ENCODE results near the gene ADARB2. TPM values are rescaled to one million over a fixed set of nuclear protein-coding genes. Genes with fewer than 3 reads are reported as not detected.

ADARB2 gene
- polyA plus RNA-seq, 1 of the 3 experiments (the other 2 are of a cell fraction) = not detected

DNA sequence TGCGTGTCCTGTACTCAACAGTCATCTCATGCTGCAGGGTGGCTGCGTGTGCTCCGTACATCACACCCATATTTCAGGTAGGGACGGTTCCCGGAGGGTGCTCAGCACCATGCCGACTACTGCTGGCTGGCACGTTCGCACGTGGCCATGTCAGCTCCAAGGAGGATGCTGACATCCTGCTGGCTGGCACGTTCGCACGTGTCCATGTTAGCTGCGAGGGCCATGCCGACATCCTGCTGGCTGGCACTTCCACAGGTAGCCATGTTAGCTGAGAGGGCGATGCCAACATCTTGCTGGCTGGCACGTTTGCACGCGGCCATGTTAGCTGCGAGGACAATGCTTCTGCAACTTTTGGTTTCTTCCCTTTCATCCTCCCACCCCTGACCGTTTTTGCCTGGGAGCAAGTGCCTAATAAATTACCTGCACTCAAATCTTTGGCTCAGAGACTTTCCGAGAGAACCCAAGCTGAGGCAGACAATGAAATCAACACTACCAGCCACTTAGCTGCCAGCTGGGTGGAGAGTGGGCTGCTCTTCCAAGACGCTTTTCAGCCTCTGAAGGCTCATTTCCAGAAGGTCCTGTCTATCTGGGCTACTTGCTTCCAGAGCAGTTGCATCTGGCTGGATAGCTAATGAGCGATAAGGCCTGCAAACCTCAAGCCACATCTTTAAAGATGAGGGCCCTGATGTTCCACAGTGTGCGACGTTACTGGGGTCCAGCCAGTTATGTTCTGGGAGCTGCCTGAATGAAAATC is 576.6 kb downstream of the ADARB2 start:
- ChIA-PET POLR2A (no interaction called here), CTCF (no interaction called here)
- Histone ChIP-seq H3K9me2 (no peaks in the 10 kb centered on the region), H3K4me2 (no peak overlapping the region), H3K79me2 (ENCODE audit: insufficient read depth) (no peaks in the 10 kb centered on the region), H2AFZ (ENCODE audit: low read depth) (no peak overlapping the region), H3K36me3 (replicated peaks in 1 of 2; ENCODE audit: control insufficient read depth in 1 of 2, insufficient read depth in 2 of 2, low read length in 1 of 2) (no peaks in the 10 kb centered on the region), H3K9ac (no peak overlapping the region), H3K27me3 (ENCODE audit: insufficient read depth) (no peaks in the 10 kb centered on the region), H3K4me3 (ENCODE audit: low read depth in 2 of 2, low read length in 1 of 2) (no peak overlapping the region), H3K9me3 (no peaks in the 10 kb centered on the region), H3K4me1 (ENCODE audit: control insufficient read depth in 1 of 2, insufficient read depth in 2 of 2, low read depth in 1 of 2, low read length in 1 of 2) (no peaks in the 10 kb centered on the region; a peak in 1 of 4 replicates), H3K27ac (ENCODE audit: low read depth in 2 of 2, low read length in 1 of 2) (no peak overlapping the region), H4K20me1 (ENCODE audit: insufficient read depth) (no peaks in the 10 kb centered on the region), H3F3A (replicated peaks; ENCODE audit: insufficient read depth) (no peaks in the 10 kb centered on the region)
- WGBS (ENCODE audit: low lambda C conversion rate) = 62% methylated on average over 20 of the region's 25 CpGs
- TF ChIP-seq, protein P1, sequence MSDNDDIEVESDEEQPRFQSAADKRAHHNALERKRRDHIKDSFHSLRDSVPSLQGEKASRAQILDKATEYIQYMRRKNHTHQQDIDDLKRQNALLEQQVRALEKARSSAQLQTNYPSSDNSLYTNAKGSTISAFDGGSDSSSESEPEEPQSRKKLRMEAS (IDR thresholded peaks at IDR 0.05; ENCODE audit: low read depth) = no peak
- TF ChIP-seq MXI1 (IDR thresholded peaks at IDR 0.05; ENCODE audit: low read depth, low read length) (no peak), EZH2phosphoT487 (IDR thresholded peaks at IDR 0.05; ENCODE audit: borderline replicate concordance, low read depth) (no peak), SIN3A (IDR thresholded peaks at IDR 0.05; ENCODE audit: borderline replicate concordance, low read depth, low read length) (no peak), TAF1 (IDR thresholded peaks at IDR 0.05; ENCODE audit: borderline replicate concordance, low read depth, low read length) (no peak), GABPA (IDR thresholded peaks at IDR 0.05; ENCODE audit: low read depth) (no peak), FOXM1 (IDR thresholded peaks at IDR 0.05; ENCODE audit: low read depth) (no peak), JUND (IDR thresholded peaks at IDR 0.05) (no peak), RAD21 (IDR thresholded peaks at IDR 0.05; ENCODE audit: low read length) (no peak), MEF2A (IDR thresholded peaks at IDR 0.05; ENCODE audit: borderline replicate concordance, low read depth) (no peak), EP300 (IDR thresholded peaks at IDR 0.05; ENCODE audit: borderline replicate concordance in 1 of 2, low read depth in 1 of 2, low read length in 1 of 2) (no peak), RFX5 (IDR thresholded peaks at IDR 0.05; ENCODE audit: low read length) (no peak), RXRA (IDR thresholded peaks at IDR 0.05; ENCODE audit: borderline replicate concordance, low read depth) (no peak), FOSL2 (IDR thresholded peaks at IDR 0.05; ENCODE audit: borderline replicate concordance, low read depth) (no peak), GATA2 (CRISPR knock-in tag; IDR thresholded peaks at IDR 0.05) (no peak)
- TF ChIP-seq, protein P2, sequence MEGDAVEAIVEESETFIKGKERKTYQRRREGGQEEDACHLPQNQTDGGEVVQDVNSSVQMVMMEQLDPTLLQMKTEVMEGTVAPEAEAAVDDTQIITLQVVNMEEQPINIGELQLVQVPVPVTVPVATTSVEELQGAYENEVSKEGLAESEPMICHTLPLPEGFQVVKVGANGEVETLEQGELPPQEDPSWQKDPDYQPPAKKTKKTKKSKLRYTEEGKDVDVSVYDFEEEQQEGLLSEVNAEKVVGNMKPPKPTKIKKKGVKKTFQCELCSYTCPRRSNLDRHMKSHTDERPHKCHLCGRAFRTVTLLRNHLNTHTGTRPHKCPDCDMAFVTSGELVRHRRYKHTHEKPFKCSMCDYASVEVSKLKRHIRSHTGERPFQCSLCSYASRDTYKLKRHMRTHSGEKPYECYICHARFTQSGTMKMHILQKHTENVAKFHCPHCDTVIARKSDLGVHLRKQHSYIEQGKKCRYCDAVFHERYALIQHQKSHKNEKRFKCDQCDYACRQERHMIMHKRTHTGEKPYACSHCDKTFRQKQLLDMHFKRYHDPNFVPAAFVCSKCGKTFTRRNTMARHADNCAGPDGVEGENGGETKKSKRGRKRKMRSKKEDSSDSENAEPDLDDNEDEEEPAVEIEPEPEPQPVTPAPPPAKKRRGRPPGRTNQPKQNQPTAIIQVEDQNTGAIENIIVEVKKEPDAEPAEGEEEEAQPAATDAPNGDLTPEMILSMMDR (IDR thresholded peaks at IDR 0.05) = no peak
- TF ChIP-seq, protein P3, sequence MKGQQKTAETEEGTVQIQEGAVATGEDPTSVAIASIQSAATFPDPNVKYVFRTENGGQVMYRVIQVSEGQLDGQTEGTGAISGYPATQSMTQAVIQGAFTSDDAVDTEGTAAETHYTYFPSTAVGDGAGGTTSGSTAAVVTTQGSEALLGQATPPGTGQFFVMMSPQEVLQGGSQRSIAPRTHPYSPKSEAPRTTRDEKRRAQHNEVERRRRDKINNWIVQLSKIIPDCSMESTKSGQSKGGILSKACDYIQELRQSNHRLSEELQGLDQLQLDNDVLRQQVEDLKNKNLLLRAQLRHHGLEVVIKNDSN (IDR thresholded peaks at IDR 0.05; ENCODE audit: borderline replicate concordance, low read depth) = no peak
- TF ChIP-seq, protein P4, sequence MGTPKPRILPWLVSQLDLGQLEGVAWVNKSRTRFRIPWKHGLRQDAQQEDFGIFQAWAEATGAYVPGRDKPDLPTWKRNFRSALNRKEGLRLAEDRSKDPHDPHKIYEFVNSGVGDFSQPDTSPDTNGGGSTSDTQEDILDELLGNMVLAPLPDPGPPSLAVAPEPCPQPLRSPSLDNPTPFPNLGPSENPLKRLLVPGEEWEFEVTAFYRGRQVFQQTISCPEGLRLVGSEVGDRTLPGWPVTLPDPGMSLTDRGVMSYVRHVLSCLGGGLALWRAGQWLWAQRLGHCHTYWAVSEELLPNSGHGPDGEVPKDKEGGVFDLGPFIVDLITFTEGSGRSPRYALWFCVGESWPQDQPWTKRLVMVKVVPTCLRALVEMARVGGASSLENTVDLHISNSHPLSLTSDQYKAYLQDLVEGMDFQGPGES (IDR thresholded peaks at IDR 0.05; ENCODE audit: low read depth, low read length) = no peak
- DNase-seq = no peak
